ENCODE results near the gene ZCCHC3.

Gene ZCCHC3

DNA sequence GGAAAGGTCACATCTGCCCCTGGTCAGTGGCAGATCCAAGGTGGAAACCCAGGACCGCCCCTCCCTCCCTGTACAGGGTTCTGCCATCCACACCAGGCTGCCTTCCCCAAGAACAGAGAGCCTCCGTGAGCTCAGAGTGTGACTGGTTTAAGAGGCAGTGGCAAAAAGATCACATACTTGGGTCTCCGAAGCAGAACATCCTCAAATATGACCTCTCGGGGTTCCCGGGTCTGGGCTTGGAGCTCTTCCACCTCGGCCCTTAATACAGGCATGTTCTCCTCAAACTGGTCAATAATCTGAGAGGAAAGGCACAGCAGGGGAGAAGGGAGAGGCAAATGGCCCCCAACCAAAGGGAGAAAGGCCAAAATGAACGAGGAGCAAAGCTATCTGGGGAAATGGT, 21.6 kb upstream of the ZCCHC3 start:
- DNase-seq = no peak
- no peaks in the 10 kb centered on the region for H3K9me3 Mint-ChIP-seq
- ATAC-seq = no peak
- H3K4me1 Mint-ChIP-seq = no peaks in the 10 kb centered on the region
- H3K4me3 Mint-ChIP-seq = no peak overlapping the region
- no peak overlapping the region for H3K27ac Mint-ChIP-seq
- H3K27me3 Mint-ChIP-seq = no peaks in the 10 kb centered on the region

DNA sequence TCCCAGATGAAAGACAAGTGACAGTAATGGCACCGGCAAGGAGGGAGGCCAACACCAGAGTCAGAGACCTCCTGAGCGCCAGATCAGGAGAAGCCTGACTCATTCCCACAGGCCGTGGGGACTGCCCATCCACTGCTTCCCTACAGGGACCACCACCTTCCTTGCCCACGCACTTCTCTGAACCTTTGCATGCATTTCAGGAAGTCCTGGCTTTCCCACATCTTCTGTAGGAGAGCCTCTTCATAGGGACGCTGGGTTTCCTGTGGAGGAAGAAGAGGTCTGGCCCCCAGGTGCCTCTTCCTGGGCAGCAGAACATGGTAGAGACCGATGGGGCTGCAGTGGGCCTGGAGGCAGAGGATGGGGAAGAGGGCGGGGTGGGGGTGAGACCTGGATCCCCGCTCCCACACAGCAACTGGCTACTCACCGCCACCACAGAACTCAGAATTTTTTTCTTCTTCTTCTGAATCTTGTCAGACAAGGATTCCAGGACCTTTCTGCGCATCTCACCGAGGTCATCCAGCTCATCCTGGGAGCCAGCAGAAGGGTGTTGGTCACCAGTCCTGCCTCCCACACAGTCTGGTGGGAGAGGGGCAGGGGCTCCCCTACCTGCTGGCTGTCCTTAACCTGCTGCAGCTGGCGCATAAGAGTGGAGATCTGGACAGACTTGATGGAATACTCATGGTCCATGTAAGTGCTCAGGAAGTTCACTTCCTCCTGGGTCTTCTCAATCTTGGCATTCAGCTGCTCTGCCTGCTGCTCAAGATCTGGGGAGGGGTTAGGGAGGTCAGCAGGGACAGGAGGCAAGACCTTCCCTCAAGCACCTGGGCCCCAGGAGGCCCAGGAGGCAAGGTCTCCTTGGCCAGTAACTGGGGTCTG, 20.5 kb upstream of the ZCCHC3 start:
- Mint-ChIP-seq H3K4me3 (no peak overlapping the region), H3K9me3 (no peaks in the 10 kb centered on the region), H3K27me3 (no peaks in the 10 kb centered on the region), H3K27ac (peak overlapping the region in 1 of 2 donors; percentile 69), H3K4me1 (no peaks in the 10 kb centered on the region)
- no peak for DNase-seq
- no peak for ATAC-seq

- DNase-seq (no peak), ATAC-seq (no peak)
- H3K4me3 Mint-ChIP-seq = no peak overlapping the region
- H3K27me3 Mint-ChIP-seq = no peaks in the 10 kb centered on the region
- no peaks in the 10 kb centered on the region for H3K9me3 Mint-ChIP-seq
- no peaks in the 10 kb centered on the region for H3K4me1 Mint-ChIP-seq
- no peak overlapping the region for H3K27ac Mint-ChIP-seq
Observed at GRCh38 chr20:277496-277781, 19.9 kb upstream of the ZCCHC3 start.

DNA sequence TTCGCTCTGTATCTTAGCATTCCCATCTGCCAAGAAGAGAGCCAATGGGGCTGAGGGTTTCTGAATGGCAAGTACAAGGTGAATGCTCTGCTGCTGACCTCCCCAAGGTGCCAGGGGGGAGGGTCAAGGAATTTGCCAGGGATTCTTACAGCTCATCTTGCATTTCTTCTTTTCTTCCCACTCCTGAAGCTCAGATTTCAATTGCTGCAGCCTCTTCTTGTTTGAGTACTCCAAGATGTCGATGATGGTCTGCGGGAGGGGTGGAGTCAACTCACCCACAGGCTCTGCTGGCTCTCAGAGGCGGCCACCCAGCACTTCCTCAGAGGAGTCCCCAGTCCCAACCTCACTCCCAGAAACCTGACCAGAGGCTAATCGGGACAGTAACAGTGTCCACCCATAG, 19.2 kb upstream of the ZCCHC3 start:
- DNase-seq = no peak
- H3K27me3 Mint-ChIP-seq = no peaks in the 10 kb centered on the region
- no peaks in the 10 kb centered on the region for H3K9me3 Mint-ChIP-seq
- H3K4me3 Mint-ChIP-seq = no peak overlapping the region
- H3K4me1 Mint-ChIP-seq = no peaks in the 10 kb centered on the region
- no peak for ATAC-seq
- no peak overlapping the region for H3K27ac Mint-ChIP-seq

DNA sequence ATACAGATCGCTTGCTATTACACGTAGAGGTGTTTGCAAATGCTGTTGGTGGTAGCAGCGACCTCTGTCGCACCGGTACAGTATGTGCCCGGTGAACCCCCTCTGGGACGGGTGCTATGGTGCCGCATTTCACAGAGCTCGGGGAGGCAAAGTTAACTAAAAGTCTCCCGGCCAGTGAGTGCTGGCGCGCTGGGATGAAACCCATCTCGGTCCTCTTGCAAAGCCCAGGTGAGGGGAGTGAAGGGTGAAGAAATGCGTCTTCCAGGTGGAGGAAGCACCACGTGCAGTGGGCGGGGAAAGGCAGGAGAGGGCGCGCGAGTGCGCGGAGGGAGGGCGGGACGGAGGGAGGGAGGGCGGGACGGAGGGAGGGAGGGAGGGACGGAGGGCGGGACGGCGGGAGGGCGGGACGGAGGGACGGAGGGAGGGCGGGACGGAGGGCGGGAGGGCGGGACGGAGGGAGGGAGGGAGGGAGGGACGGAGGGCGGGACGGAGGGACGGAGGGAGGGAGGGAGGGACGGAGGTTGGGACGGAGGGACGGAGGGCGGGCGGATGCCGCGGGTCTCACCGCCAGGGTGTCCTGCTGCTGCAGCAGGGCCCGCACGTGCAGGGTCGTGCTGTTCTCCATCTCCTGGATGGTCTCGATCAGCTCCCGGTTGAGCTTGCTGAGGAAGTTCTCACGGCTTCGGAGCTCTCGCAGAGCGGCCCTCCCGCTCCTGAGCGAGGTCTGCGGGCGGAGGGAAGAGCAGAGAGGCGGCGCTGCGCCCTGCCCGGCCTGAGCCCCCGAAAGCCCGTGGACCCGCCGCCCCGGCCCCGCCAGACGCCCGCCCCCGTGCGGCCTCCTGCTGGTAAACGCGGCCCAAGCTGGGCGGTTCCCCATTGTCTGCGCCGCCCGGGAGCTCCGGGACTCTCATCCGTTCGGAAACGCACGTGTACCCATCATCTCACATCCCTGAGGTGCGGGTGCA, 18.5 kb upstream of the ZCCHC3 start:
- Mint-ChIP-seq H3K27me3 (no peaks in the 10 kb centered on the region), H3K4me1 (no peaks in the 10 kb centered on the region), H3K9me3 (no peaks in the 10 kb centered on the region), H3K4me3 (no peak overlapping the region), H3K27ac (no peak overlapping the region)
- DNase-seq (no peak), ATAC-seq (peak; percentile 66)

DNA sequence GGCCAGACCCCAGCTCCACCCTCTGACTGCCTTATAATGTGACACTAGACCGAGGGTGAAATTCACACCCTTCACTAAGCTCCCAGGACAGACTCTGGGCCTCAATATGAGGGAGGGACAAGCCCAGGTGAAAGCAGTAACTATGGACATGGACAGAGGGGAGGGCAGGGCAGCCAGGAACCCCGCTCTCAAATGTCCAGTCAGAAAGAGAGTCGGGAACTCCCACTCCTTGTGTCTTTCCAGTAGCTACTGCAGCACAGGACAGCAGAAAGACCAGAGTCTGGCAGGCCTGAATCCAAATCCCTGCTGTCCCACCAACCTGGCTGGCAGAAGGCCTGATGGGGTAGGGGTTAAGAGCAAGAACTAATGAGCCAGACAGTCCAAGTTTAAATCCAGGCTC, 13.2 kb upstream of the ZCCHC3 start:
- Mint-ChIP-seq H3K9me3 (peaks cover 0 to 3% of the 10 kb centered on the region in 2 donors), H3K4me3 (no peak overlapping the region), H3K27me3 (no peaks in the 10 kb centered on the region), H3K4me1 (peaks cover 15% of the 10 kb centered on the region), H3K27ac (no peak overlapping the region)
- ATAC-seq (no peak), DNase-seq (no peak)

DNA sequence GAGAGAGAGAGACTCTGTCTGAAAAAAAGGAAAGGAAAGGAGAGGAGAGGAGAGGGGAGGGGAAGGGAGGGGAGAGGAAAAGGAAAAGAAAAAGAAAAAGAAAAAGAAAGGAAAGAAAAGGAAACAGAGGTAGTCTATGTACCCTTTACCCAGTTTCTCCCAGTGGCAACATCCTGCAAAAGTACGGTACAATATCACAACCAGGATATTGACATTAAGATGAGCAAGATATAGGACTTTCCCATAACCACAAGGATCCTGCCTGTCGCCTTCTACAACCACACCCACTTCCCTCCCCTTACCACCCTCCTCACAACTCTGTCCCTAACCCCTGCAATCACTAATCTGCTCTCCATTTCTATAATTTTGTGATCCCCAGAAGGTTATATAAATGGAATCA, 10.9 kb upstream of the ZCCHC3 start:
- Mint-ChIP-seq H3K9me3 (peaks cover 0 to 4% of the 10 kb centered on the region in 2 donors), H3K4me3 (no peak overlapping the region), H3K4me1 (peaks cover 25% of the 10 kb centered on the region), H3K27me3 (no peaks in the 10 kb centered on the region), H3K27ac (no peak overlapping the region)
- no peak for DNase-seq
- ATAC-seq = no peak

GRCh38 chr20:288956-289692, 8.2 kb upstream of the ZCCHC3 start:
- Mint-ChIP-seq H3K27me3 (no peaks in the 10 kb centered on the region), H3K4me3 (no peak overlapping the region), H3K27ac (no peak overlapping the region), H3K9me3 (peaks cover 0 to 4% of the 10 kb centered on the region in 2 donors), H3K4me1 (peaks cover 25% of the 10 kb centered on the region)
- ATAC-seq (no peak), DNase-seq (no peak)

DNA sequence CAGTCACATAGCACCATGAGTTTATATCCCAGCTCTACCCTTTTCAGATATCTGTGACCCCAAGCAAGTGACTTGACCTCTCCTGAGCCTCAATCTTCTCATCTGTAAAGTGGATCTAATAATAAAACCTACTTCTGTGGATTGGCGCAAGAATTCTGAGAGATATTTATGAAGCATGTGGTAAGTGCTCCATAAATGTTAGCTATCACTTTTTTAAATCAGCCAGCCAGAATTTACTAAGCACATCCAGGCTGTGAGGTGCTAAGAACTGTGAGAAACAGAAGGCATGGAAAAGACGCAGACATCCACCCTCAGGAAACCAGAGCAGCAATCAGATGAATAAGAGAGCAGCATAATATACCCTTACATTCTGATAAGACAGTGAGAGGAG, 7.7 kb upstream of the ZCCHC3 start:
- H3K27ac Mint-ChIP-seq = peak overlapping the region in 1 of 2 donors; percentile 90
- no peaks in the 10 kb centered on the region for H3K27me3 Mint-ChIP-seq
- H3K9me3 Mint-ChIP-seq = peaks cover 0 to 4% of the 10 kb centered on the region in 2 donors
- no peak overlapping the region for H3K4me3 Mint-ChIP-seq
- no peak for DNase-seq
- no peak for ATAC-seq
- H3K4me1 Mint-ChIP-seq = peaks cover 25% of the 10 kb centered on the region

DNA sequence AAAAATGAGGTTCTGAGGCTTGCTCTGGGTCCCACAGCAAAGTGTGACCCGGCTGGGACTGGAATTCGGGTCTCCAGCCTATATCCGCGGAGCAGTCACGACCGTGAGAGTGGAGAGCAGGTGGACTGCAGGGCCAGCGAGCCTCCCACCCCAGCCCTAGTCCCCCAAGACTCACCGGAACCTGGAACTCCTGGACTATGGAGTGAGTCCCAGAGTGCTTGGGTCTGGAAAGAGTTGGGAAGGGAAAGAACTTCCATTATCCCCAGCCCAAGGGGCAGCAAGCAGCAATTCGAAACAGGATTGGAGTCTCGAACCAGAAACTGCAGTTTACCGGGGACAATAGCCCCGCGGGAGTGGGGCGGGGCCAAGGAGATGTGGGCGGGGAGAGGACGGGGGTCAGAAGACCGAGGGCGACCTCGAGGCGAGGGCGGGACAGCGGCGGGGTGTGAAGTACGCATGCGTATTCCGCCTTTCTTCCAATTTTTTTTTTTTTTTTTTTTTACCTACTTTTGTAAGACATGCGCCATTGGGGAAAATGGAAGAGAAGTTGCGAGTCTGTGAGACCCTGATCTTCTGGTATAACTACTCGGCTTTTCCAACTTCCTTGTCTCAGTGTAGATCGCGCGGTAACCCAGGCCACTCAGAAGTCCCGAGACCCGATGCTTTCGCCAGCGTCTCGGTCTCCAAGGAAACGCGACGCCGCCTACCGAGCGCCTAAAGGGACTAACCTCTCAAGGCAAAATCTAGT, 7.1 kb upstream of the ZCCHC3 start, which contains the start of gene C20orf96:
C20orf96 (minus strand) TSS at position 667 of the 748 bp plus-strand sequence; CDS start at position 527, 140 bp downstream.
- Mint-ChIP-seq H3K27ac (peak within 1 kb of the TSS in 1 of 2 donors; percentile 90), H3K4me3 (no peak within 1 kb of the TSS), H3K4me1 (peaks cover 25% of the 10 kb centered on the region), H3K9me3 (peaks cover 0 to 4% of the 10 kb centered on the region in 2 donors), H3K27me3 (no peaks in the 10 kb centered on the region)
- DNase-seq (peak; percentile 84 to 89), ATAC-seq (peak; percentile 96)

DNA sequence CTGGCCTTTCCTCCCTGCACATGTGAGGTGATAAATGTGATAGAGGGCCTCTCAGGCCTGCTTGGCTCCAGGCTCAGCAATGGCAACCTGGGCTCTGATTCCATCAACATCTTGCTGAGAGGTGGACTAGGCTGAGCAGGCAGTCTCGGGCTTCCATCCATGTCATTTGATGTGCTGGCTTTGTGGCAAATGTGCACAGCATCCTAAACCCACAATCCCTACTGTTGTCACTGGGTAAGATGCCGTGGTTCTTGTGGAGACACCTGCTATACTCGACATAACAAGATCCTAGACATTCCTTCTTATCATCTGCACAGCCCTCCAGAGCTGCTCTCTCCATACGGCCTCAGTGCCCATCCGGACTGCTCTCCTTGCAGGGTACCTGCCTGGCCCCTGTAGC, 2.8 kb upstream of the ZCCHC3 start:
- ATAC-seq (no peak), DNase-seq (no peak)
- Mint-ChIP-seq H3K4me3 (no peak overlapping the region), H3K27me3 (no peaks in the 10 kb centered on the region), H3K27ac (no peak overlapping the region), H3K9me3 (no peaks in the 10 kb centered on the region), H3K4me1 (peaks cover 27% of the 10 kb centered on the region)

DNA sequence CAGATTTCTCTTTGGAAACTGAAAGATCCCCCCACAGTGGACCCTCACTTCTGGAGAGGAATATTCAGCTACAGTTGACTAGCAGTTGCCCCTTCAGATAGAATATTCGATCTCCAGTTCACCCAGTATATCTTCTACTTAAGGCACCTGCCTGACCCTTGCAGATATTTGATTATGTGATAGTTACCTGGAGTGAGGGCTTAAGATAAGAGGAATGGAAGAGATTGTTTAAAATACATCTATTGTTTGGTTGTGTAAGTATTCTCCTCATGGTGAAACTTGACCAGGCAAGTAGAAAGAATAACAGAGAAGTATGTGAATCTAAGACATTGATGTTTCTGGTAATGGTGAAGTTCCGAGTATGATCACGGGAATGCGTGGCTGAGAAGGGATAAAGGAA, 1.6 kb upstream of the ZCCHC3 start:
- H3K9me3 Mint-ChIP-seq = no peaks in the 10 kb centered on the region

GRCh38 chr20:297925-298775, 780 bp downstream of the ZCCHC3 start:
- H3K27me3 Mint-ChIP-seq = no peaks in the 10 kb centered on the region
- H3K4me1 Mint-ChIP-seq = peaks cover 45% of the 10 kb centered on the region
- ATAC-seq (peak; percentile 53), DNase-seq (peak; percentile 43 to 59)
- peak overlapping the region; percentile 92 to 99 for H3K4me3 Mint-ChIP-seq
- H3K27ac Mint-ChIP-seq = peak overlapping the region; percentile 97 to 99
- H3K9me3 Mint-ChIP-seq = no peaks in the 10 kb centered on the region

More for the DNA sequence above, 1.6 kb upstream of the ZCCHC3 start:
- ATAC-seq = no peak
- H3K27ac Mint-ChIP-seq = peak overlapping the region in 1 of 2 donors; percentile 73
- H3K27me3 Mint-ChIP-seq = no peaks in the 10 kb centered on the region
- H3K4me1 Mint-ChIP-seq = peaks cover 32% of the 10 kb centered on the region
- H3K4me3 Mint-ChIP-seq = peak overlapping the region; percentile 92 to 95
- no peak for DNase-seq

DNA sequence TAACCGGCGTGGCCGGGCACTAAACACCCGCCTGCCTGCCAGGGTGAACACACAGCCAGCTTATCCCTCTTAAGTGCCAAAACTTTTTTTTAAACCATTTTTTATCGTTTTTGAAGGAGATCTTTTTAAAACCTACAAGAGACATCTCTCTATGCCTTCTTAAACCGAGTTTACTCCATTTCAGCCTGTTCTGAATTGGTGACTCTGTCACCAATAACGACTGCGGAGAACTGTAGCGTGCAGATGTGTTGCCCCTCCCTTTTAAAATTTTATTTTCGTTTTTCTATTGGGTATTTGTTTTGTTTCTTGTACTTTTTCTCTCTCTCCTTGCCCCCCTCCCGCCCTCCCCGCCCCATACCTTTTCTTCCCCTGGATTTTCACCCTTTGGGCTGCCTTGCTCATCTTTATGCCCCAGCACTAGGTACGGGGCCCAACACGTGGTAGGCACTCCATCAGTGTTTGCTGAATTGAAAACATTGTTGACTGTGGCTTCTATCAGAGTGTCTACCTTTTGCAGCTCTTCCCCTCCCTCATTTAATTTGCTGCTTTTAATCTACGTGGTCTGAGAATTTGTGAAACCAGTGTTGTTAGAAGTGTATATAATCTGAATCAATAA, 1.5 kb downstream of the ZCCHC3 start:
- DNase-seq (no peak), ATAC-seq (no peak)
- Mint-ChIP-seq H3K9me3 (no peaks in the 10 kb centered on the region), H3K27me3 (no peaks in the 10 kb centered on the region), H3K4me3 (peak overlapping the region; percentile 92 to 99), H3K27ac (peak overlapping the region; percentile 97 to 99), H3K4me1 (peaks cover 45% of the 10 kb centered on the region)
